Stomach (tissue), 4 donors: ENCODE data around the gene RASGRP2.

Source experiments
- POLR2A ChIP-seq, 4 donors: fragments of 450-650 bp; IDR thresholded peaks; one replicate each; pipeline ENCODE4 v1.6.1; 2016; ENCODE audit warnings: antibody characterized with exemption in 4 of 4, control low read depth in 2 of 4, mild to moderate bottlenecking in 1 of 4, moderate library complexity in 1 of 4
- POLR2AphosphoS5 ChIP-seq, 3 donors: sonication (generic); formaldehyde crosslinking; IDR thresholded peaks; one replicate each; pipeline ENCODE4 v1.6.1; 2016; ENCODE audit warnings: antibody characterized with exemption in 3 of 3
- TF ChIP-seq, protein P1 (sequence below), 7 experiments: fragments of 450-650 bp in 4 of 7; fragments of 200-600 bp in 3 of 7; sonication (generic) in 3 of 7; IDR thresholded peaks; one replicate each; pipeline ENCODE4 v1.5.1; 2016 to 2019; ENCODE audit warnings: antibody characterized with exemption in 7 of 7, control low read depth in 2 of 7, mild to moderate bottlenecking in 1 of 7

DNA sequence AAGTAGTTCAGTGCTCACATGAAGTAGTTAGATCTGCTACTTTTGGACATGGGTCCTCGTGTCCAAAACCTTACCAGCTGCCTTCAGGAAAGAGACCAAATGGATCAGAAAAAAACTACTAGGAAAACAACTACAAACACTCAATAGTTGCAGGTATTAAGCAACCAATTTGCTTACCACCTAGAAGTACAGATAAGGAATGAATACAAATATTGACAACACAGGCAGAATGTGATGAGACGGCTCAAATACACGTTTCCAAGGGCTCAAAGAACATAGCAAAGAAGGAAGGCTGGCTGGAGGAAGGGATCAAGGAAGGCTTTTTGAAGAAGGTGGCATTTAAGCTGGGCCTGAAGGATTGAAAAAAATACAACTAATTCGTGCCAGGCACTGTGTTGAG lies 62.8 kb downstream of the RASGRP2 start:
- no peak for TF ChIP-seq POLR2AphosphoS5 (IDR thresholded peaks at IDR 0.05)
- no peak for TF ChIP-seq POLR2A (IDR thresholded peaks at IDR 0.05)
- TF ChIP-seq, protein P1, sequence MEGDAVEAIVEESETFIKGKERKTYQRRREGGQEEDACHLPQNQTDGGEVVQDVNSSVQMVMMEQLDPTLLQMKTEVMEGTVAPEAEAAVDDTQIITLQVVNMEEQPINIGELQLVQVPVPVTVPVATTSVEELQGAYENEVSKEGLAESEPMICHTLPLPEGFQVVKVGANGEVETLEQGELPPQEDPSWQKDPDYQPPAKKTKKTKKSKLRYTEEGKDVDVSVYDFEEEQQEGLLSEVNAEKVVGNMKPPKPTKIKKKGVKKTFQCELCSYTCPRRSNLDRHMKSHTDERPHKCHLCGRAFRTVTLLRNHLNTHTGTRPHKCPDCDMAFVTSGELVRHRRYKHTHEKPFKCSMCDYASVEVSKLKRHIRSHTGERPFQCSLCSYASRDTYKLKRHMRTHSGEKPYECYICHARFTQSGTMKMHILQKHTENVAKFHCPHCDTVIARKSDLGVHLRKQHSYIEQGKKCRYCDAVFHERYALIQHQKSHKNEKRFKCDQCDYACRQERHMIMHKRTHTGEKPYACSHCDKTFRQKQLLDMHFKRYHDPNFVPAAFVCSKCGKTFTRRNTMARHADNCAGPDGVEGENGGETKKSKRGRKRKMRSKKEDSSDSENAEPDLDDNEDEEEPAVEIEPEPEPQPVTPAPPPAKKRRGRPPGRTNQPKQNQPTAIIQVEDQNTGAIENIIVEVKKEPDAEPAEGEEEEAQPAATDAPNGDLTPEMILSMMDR (IDR thresholded peaks at IDR 0.05) = no peak
